K562 (cell line): ENCODE measurements around the gene GPR137C. TPM values are rescaled to one million over a fixed set of nuclear protein-coding genes. Genes with fewer than 3 reads are reported as not detected.

Source experiments
- ARNT ChIP-seq, 2 experiments: fragments of 450-650 bp; IDR thresholded peaks; 2 replicates each; pipeline ENCODE4 v1.6.1; 2016; ENCODE audit warnings: mild to moderate bottlenecking in 1 of 2
- CBX1 ChIP-seq: sonication (generic); IDR thresholded peaks from 2 replicates; pipeline ENCODE4 v1.6.1; 2016; ENCODE audit warnings: antibody characterized with exemption, low read depth, mild to moderate bottlenecking
- CCAR2 ChIP-seq: fragments of 200-400 bp; formaldehyde crosslinking; IDR thresholded peaks from 2 replicates; pipeline ENCODE4 v1.6.1; 2017; ENCODE audit warnings: mild to moderate bottlenecking, low read depth, low read length
- CHD4 ChIP-seq: fragments of 200-600 bp; sonication (generic); IDR thresholded peaks from 3 replicates; pipeline ENCODE4 v1.6.1; 2012; ENCODE audit warnings: low read depth, mild to moderate bottlenecking, mixed read lengths, low read length, inconsistent platforms; ENCODE audit not compliant: insufficient read depth, insufficient replicate concordance, poor library complexity, severe bottlenecking
- CREB1 ChIP-seq, 2 experiments: sonication (generic) in 1 of 2; formaldehyde crosslinking in 1 of 2; IDR thresholded peaks; 2 replicates each; pipeline versions ENCODE4 v1.6.1 to v1.8.0; 2012 to 2022; ENCODE audit warnings: inconsistent platforms in 1 of 2, mild to moderate bottlenecking in 1 of 2, missing genetic modification reagents in 1 of 2, moderate library complexity in 1 of 2
- DEAF1 ChIP-seq: fragments of 450-650 bp; formaldehyde crosslinking; IDR thresholded peaks from 2 replicates; pipeline ENCODE4 v1.4.0; 2020; ENCODE audit warnings: mild to moderate bottlenecking, moderate library complexity
- FOSL1 ChIP-seq: fragments of 200-800 bp; sonication (Bioruptor generic); conservative IDR thresholded peaks from 2 replicates; pipeline ENCODE4 v1.6.1; 2016; ENCODE audit warnings: missing genetic modification characterization, missing compliant biosample characterization
- IRF2 ChIP-seq: sonication (generic); formaldehyde crosslinking; IDR thresholded peaks from 2 replicates; pipeline ENCODE4 v1.8.1; 2022; ENCODE audit warnings: mild to moderate bottlenecking, missing genetic modification reagents
- KAT8 ChIP-seq: fragments of 450-650 bp; IDR thresholded peaks from 2 replicates; pipeline ENCODE4 v1.6.1; 2016; ENCODE audit warnings: low read depth, mild to moderate bottlenecking
- MAFF ChIP-seq: IDR thresholded peaks from 2 replicates; pipeline ENCODE4 v1.6.1; 2012; ENCODE audit warnings: low read length, improper control_type of control experiment
- MLLT1 ChIP-seq, 2 experiments: fragments of 450-650 bp; IDR thresholded peaks; 2 replicates each; pipeline ENCODE4 v1.6.1; 2016
- MTA1 ChIP-seq: fragments of 450-650 bp; IDR thresholded peaks from 2 replicates; pipeline ENCODE4 v1.6.1; 2017; ENCODE audit warnings: borderline replicate concordance
- MTF1 ChIP-seq: fragments of 250-450 bp; sonication (Bioruptor Pico); IDR thresholded peaks from 2 replicates; pipeline ENCODE4 v1.9.0; 2021; ENCODE audit warnings: moderate library complexity, mild to moderate bottlenecking, inconsistent platforms, borderline replicate concordance
- NFIX ChIP-seq: fragments of 250-450 bp; sonication (Bioruptor Pico); IDR thresholded peaks from 2 replicates; pipeline ENCODE4 v1.4.0; 2020; ENCODE audit warnings: low read depth, mild to moderate bottlenecking, moderate library complexity
- POLR2B ChIP-seq: fragments of 450-650 bp; IDR thresholded peaks from 2 replicates; pipeline ENCODE4 v1.6.1; 2018; ENCODE audit warnings: low read depth; ENCODE audit not compliant: partially characterized antibody
- RBM34 ChIP-seq: fragments of 200-400 bp; formaldehyde crosslinking; IDR thresholded peaks from 2 replicates; pipeline ENCODE4 v1.6.1; 2018; ENCODE audit warnings: low read length, borderline replicate concordance; ENCODE audit not compliant: insufficient read depth
- SUPT5H ChIP-seq: fragments of 450-650 bp; IDR thresholded peaks from 2 replicates; pipeline ENCODE4 v1.6.1; 2016
- TBP ChIP-seq: optimal IDR thresholded peaks from 2 replicates; pipeline ENCODE3; 2011; ENCODE audit warnings: low read depth, low read length, improper control_type of control experiment
- TGIF2 ChIP-seq: sonication (generic); formaldehyde crosslinking; IDR thresholded peaks from 2 replicates; pipeline ENCODE4 v1.8.1; 2022; ENCODE audit warnings: mild to moderate bottlenecking, missing genetic modification reagents, moderate library complexity
- ZNF23 ChIP-seq: fragments of 250-450 bp; sonication (Bioruptor Pico); IDR thresholded peaks from 2 replicates; pipeline ENCODE4 v1.4.0; 2020; ENCODE audit warnings: mild to moderate bottlenecking
- ZNF316 ChIP-seq: fragments of 450-650 bp; IDR thresholded peaks from 2 replicates; pipeline ENCODE4 v1.6.1; 2016
- ZNF41 ChIP-seq: fragments of 250-450 bp; sonication (Bioruptor Pico); conservative IDR thresholded peaks from 2 replicates; pipeline ENCODE4 v1.4.0; 2020; ENCODE audit warnings: mild to moderate bottlenecking
- ZNF431 ChIP-seq: sonication (generic); formaldehyde crosslinking; IDR thresholded peaks from 2 replicates; pipeline ENCODE4 v1.8.0; 2022; ENCODE audit warnings: mild to moderate bottlenecking, missing genetic modification reagents
- ZNF444 ChIP-seq: fragments of 250-450 bp; sonication (Bioruptor Pico); IDR thresholded peaks from 2 replicates; pipeline ENCODE4 v1.4.0; 2020; ENCODE audit warnings: mild to moderate bottlenecking, moderate library complexity
- ZNF512 ChIP-seq: IDR thresholded peaks from 2 replicates; pipeline ENCODE4 v1.6.1; 2016; ENCODE audit warnings: missing genetic modification characterization, missing compliant biosample characterization
- ZNF584 ChIP-seq: fragments of 200-800 bp; sonication (Bioruptor generic); IDR thresholded peaks from 2 replicates; pipeline ENCODE4 v1.6.1; 2016; ENCODE audit warnings: low read depth, mild to moderate bottlenecking, missing genetic modification characterization, missing compliant biosample characterization
- polyA plus RNA-seq, 8 experiments: library from polyadenylated mRNA; depleted of rRNA in 4 of 8; stranded (reverse) in 5 of 8; unstranded in 3 of 8; fragments of >200 nt; fragmentation: Nextera tagmentation in 2 of 8; fragmentation: Illumina TruSeq in 1 of 8; extraction: Ambion mirVana in 2 of 8; extraction: Trizol in 1 of 8; gene quantifications; 2 replicates each; pipeline versions ENCODE4 v1.2.1 to v1.2.3, GENCODE V29; 2011 to 2014; ENCODE audit warnings: inconsistent platforms in 1 of 8, missing spikeins in 1 of 8
- total RNA-seq, 7 experiments: library from RNA; depleted of rRNA in 6 of 7; stranded (reverse); fragments of >200 nt in 6 of 7; fragmentation: Illumina TruSeq in 2 of 7; extraction: Trizol in 2 of 7; gene quantifications; 2 replicates each; pipeline versions ENCODE4 v1.2.1 to v1.2.3, GENCODE V29; 2011 to 2021; ENCODE audit warnings: low replicate concordance in 1 of 7

The GPR137C gene
- total and polyA plus RNA-seq, 9 of the 15 experiments (the other 6 are each of a cell fraction or from before 2014, with no cell fraction given): 0.03 to 0.31 (median 0.06) TPM; not detected in 4

- TF ChIP-seq ARNT (IDR thresholded peaks at IDR 0.05) (no peak), FOSL1 (no peak), RBM34 (no peak), ZNF431 (no peak), CREB1 (IDR thresholded peaks at IDR 0.05) (0 out of 2 replicates have a peak, but pooled peaks have one; percentile 48), CREB1 (CRISPR knock-in tag; IDR thresholded peaks at IDR 0.05) (peak; percentile 71), ZNF584 (CRISPR knock-in tag) (no peak), ZNF444 (CRISPR knock-in tag) (no peak), MAFF (no peak), NFIX (CRISPR knock-in tag) (no peak), ZNF23 (CRISPR knock-in tag) (no peak), ZNF41 (CRISPR knock-in tag) (no peak), TGIF2 (CRISPR knock-in tag) (no peak), SUPT5H (peak; percentile 69), TBP (peak; percentile 58), MTA1 (no peak), KAT8 (no peak), ZNF512 (no peak), MLLT1 (IDR thresholded peaks at IDR 0.05) (no peak), CBX1 (no peak), IRF2 (CRISPR knock-in tag) (no peak), CHD4 (no peak), MTF1 (CRISPR knock-in tag) (no peak), CCAR2 (no peak), ZNF316 (no peak), POLR2B (peak; percentile 78), DEAF1 (CRISPR knock-in tag) (no peak)
Measured at GRCh38 chr14:52552063-52552988, at the start of gene GPR137C, which contains the start of gene TXNDC16 (continued).
